Activated naive CD8-positive, alpha-beta T cell treated with anti-CD3 and anti-CD28 coated beads, Interleukin-2, amount 50 U/mL, for 16 hours (primary cell): Measurements from ENCODE around the gene CSGALNACT2.

Source experiments
- DNase-seq: peaks from one replicate; pipeline ENCODE4 v3.0.0-alpha.2; 2020; ENCODE audit warnings: low read depth, low spot score

CSGALNACT2 gene

GRCh38 chr10:43229208-43230061 is 91.2 kb downstream of the CSGALNACT2 start:
- no peak for DNase-seq

- no peak for DNase-seq
Observed at GRCh38 chr10:43230101-43230908, 92.1 kb downstream of the CSGALNACT2 start.

DNA sequence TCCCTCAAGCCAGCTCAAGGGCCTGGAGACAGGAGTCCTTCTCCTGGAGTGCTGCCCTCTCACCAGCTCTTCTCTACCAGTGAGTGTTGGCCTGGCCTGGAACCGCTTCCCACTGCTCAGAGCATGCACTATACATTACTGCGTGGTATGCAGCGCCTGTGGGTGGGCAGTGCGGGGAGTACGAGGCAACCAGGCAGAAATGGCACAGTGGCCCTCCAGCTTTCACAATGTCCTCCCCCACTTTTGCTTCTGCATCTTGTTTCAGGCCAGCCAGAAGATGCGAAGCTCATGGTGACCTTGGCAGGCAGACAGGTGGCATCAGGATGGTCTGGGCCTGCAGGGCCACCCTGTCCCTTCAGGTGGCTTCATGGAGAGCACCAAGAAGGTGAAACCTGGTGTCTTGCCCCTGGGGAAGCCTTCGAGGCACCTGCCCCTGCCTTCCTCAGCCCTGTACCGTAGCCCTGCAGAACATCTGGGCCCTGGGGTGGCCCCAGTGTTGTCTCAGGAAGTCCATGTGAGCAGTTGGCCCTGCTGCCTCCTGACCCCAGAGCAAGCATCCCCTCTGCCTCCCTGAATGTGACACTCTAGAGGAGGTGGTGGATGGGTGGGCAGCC is 92.8 kb downstream of the CSGALNACT2 start:
- no peak for DNase-seq

DNA sequence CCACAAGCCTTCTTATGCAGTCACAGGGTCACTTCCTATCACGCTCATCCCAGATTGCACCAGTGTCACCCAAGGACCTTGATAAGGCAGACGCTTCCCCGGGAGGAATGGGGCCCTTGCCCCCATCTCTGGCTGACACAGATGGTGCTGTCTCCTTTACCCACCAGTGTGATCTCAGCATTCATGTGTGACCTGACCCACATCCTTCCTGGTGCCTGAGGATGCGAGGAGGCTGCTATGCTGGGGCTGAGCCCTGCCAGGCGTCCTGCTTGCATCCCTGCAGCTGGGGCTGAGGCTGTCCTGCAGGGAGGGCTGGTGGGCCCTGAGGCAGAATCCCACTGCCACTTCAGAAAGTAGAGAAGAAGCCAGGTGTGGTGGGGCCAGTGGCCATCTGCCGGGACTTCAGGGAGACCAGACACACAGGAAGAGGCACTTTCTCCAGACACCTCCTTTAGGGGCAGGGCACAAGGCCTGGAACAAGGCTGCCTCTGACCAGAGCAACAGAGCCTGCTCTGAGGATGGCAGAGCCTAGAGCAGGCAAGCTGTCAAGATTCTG is 93.4 kb downstream of the CSGALNACT2 start:
- no peak for DNase-seq

DNA sequence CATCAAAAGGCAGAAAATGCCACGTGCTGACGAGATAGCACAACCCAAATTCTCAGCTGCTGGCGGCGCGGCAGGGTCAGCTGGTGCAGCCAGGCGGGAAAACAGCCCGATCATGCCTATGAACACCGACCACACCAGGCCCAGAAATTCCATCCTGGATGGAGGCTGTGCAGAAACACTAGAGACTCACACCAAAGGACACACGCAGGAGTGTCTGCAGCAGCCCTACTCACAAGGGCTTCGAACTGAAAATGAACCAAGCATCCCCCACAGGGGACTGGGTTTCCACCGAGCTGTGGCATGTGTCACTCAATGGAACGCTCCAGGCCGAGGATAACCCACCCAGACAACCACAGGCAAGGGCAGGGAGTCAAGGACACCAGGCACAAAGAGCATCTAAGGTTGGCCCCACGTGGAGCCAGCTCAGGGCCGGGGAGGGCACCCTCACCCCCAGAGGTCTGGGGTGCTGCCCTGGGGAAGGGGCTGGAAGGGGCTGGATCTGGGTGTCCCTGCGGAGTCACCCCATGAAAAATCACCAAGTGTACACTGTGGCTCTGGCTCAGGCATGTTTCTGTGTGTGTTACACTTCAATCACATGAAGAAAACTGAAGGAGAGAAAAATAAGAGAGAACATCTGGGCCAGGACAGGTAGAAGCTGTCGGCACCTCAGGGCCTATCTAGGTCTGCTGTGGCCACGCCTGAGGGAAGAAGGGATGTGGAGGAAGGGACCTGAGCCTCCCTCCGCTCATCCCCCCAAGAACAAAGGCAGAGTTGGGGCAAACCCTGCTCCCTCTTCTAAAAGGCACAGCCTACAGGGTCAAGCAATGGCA is 95.6 kb downstream of the CSGALNACT2 start:
- no peak for DNase-seq

GRCh38 chr10:43234471-43235041 is 96.3 kb downstream of the CSGALNACT2 start:
- DNase-seq, result no peak
